Stimulated activated CD8-positive, alpha-beta memory T cell treated with anti-CD3 and anti-CD28 coated beads, Interleukin-12 subunit alpha, Interleukin-12 subunit beta, amount 100 ng/mL, for 24 hours (primary cell): ENCODE results near the gene CCDC82.

ENCODE experiments used
- DNase-seq: peaks from one replicate; pipeline ENCODE4 v3.0.0-alpha.2; 2020; ENCODE audit errors: extremely low read depth

The CCDC82 gene

DNA sequence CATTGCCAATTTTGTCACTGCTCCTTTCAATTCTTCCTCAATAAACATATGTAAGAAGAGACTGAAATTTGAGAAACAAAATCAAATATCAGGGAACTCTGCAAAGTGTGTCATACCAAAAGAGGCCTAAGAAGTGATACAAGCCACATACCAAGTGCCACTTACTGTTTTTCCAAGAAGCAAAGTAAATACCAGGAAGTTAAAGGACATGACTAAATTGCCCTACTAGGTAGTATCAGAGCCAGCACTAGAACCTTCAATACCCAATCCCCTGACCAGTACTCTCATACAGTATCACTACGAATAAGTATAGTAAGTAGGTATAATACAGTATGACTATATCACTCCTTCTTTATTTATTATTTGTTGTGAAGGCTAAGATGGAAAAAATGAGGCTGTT lies 60.3 kb downstream of the CCDC82 start:
- no peak for DNase-seq

DNA sequence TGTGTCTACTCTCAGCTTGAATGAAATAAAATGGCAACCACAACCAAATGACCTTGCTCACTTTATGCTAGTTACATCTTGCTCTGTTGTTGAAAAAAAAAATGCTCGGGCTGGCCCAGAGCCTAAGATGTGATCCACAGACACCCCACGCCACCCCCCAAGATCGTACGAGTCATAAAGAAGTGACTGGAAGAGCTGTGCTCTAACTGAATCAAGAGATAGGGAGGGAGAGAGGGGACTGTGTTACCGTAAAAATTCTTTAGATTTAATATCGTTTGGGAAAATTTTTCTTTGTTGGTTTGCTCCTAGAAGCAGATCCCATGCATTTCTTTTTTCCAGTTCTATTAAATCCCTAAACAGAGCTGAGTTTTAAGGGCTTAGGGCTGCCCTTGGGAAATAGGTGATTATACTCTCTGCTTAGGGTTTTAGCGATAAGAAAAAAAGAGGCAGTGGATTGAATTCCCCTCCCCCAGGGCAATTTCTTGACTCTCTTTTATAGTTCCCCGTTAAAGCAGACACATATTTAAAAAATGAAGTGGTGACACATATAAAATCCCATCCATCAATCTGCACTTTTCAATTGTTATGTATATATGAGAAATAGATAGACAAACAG lies 61.2 kb downstream of the CCDC82 start:
- no peak for DNase-seq

DNA sequence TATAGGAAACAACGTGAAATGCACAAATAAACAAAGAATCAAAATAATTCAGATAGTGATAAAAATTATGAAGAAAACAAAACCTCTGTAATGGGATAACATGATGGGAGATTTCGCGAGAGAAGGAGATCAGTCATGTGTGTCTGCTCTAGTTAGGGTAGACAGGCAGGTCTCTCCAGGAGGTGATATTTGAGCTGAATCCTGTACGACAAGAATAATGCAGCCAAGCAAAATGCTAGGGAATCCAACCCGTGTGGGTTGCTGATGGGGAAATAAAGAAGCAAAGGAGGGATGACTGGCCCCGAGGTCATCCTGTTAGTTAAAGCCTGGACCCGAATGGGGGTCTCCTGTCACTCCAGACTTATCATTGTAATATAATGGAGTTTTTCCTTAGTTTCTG lies 62.8 kb downstream of the CCDC82 start:
- DNase-seq = no peak

DNA sequence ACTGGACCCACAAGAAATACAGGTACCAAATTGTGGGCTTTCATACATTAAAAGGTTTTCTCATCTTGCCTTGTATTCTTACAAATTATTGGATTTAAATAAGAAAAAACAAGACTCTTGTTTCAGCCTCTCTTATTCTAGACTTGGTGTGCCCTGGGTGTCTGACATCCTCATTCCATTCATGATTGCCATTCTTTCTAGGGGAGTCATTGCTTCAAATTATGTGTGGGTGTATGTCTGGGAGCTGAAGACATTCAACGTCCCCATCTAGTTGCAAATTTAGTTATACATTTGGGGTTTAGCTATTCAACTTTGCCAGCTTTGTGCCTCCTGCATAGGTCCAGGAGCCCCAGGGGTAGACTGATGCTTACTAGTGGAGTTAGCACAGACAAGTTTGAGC lies 64.8 kb downstream of the CCDC82 start:
- DNase-seq = no peak

DNA sequence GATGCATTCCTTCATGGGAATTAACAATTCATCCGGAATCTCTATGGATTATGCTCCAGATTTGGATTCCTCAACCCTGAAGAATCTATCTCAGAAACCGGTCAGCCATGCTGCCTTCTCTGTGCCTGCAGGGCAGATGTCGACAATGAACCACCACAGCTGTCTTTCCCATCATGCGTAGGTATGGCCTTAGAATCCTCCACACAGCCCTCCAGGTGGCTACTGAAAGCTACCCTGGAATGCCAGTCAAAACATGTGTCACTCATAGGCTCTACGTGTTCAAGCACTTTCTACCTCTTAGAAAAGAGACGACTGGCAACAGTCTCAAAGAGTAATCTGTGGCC lies 66.1 kb downstream of the CCDC82 start:
- DNase-seq = no peak

DNA sequence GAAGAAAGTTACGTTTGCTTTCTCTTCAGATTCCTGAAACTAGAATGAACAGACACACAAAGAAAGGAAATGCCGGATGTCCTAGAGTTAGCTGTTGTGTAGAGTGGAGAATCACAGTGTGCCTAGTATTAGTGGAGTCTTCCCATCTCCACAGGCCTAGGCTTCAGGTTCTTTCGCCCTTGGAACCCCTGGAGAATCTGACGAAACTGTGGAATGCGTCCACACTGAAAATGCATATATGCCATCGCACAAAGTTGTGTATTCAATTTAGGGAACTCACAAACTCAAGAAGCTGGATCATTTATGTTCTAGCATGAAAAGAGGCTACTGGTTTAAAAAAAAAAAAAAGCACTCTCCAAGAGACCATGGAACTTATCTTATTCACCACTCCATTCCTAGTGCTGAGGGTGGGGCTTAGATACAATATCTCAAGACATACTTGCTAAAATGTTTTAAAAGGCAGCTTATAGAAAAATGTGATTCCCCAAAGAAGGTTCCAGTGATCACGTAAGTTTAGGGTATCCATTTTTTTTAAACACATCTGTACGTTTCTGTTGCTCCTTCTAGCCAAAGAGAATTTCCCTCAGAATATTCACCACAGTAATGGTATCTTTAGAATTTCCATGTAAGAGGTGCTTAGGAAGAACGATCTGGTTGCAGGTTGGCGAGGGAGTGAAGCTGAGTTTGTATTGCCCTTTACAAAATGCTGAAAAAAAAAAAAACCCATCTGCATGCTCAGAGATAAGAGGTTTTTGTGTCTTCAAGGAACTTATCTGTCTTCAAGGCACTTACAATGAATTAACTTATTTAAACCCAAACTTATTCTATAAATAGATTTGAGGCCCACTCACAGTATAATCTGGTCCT lies 66.7 kb downstream of the CCDC82 start:
- DNase-seq = no peak

DNA sequence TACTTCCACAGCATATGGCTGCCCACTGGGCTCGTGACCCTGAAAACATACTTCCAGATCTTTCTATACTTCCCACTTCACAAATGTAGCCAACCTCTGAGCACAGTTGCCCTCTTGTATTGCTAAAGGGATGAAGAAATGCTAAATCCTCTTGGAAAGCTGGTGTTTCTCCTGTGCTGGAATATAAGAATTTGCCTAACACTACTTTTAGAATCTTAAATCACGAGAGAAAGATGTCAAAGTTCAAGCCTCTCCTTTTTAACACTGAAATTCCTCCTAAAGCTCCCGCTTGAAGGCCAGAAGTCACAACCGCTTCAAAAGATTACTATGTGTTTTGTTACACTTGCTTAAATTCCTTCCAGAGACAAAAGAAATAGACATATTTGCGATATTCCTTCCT lies 68.6 kb downstream of the CCDC82 start:
- DNase-seq = no peak

DNA sequence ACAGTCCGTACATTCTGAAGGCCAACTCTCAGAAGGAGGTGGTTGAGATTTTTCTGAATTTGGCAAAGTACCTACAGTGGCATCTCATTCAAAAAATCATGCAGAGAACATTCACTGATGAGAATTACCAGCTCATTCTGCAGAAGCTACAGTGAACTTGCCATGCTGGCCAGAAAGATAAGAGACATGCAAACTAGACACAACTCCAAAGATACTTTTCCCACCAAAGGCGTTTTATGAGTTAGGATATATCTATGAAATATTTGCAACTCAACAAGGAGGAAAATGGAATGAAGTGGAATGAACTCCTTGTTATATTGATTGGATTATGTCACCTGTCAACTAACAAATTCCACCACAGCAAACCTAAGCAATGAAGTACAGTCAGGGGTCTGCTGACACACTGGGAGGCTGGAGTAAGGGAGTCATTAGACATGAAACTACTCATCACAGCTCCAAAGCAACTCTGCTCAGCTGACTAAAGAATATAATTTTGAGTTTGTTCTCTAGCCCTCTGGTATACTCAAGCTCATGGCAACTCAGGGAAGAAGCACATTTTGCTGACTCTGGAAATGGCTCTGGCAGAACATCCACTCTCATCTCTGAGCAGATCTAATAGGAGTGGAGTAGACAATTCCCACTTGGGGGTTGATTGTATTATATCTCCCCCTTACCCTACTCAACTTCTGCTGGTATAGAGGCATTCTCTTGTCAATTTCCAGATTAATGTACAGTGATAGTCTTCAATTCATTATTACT lies 69.6 kb downstream of the CCDC82 start:
- no peak for DNase-seq

DNA sequence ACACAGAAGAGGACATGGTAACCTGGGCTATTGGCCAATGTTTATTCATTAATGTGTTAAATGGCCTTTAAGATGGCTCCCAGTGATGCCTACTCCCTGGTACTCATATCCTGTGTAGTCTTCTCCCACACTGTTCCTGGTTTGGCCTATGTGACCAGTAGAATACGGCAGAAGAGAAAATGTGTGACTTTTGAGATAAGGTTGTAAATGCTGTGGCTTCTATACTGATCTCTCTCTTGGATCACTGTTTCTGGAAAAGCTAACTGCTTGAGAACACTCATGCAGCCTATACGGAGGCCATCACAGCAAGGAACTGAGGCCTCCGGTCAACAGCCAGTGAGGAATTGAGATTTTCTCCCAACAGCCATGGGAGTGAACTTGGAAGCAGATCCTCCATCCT lies 70.9 kb downstream of the CCDC82 start:
- no peak for DNase-seq

DNA sequence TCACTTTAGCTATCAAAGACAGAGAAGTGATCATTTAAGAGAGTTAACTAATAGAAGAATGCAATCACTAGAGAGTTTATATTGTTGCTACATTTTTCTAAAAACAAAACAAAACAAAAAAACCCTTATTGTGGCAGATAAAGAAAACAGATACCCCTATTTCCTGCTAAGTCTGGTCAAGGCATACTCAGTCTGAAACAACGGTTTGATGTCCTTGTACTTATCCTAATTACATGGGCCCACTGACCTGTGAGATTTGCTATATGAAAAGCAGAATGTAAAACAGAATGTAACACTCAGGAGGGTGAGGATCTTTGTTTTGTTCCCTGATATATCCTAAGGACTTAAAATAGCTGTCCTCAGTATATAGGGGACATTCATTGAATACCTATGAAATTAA lies 71.3 kb downstream of the CCDC82 start:
- DNase-seq = no peak

DNA sequence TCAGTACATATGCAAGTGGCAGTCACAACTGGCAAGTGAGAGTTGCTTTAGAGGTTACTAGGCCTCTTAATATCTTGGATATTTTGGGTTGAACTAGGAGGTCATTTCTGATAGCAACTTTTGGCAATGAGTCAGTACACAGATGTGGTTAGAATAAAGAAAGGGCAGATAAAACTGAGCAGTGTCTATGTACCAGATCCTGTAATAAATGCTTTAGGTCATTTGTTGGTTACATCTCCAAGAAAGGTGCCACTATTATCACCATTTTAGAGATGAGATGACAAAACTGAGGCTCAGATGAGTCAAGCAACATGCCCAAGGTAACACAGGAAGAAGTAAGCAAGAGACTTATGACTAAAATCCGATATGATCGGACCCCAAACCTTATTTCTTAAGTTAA lies 71.7 kb downstream of the CCDC82 start:
- DNase-seq = no peak

DNA sequence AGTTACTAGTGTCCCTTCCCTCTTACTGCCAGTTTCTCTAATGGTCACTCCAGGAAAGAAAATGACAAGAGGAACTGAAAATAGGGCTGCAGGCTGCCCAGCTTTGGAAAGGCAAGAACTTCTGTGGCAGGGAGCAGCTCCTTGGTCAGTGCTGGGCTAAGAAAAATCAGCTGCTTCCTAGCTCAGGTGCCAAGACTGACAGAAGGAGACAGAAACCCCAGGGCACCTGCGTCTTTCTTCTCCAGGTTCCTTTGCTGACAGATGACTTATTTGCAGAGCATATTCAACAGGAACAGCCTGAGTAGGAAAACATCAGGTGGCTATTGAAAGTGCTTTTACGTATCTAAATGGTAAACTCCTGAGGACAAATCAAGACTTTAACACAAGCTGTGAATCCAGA lies 72.1 kb downstream of the CCDC82 start:
- no peak for DNase-seq

DNA sequence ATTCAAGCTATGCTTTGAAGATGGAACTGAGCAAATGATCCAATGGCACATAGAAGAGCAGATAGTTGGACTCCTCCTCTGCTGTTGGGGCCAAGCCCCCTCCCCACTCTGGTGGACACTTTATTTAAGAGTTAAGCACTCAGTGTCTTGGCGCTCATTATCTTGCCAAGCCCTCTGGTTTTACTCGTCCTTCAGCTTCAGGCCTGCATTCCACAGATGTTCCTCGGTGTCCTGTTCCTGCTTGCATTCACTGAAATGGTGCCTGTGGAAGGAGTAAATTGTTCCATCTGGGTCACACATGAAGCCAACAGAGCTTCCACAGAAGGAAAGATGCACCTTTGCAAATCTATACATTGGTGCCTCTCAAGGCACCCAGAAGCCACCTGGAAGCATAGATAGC lies 72.8 kb downstream of the CCDC82 start:
- DNase-seq = no peak

DNA sequence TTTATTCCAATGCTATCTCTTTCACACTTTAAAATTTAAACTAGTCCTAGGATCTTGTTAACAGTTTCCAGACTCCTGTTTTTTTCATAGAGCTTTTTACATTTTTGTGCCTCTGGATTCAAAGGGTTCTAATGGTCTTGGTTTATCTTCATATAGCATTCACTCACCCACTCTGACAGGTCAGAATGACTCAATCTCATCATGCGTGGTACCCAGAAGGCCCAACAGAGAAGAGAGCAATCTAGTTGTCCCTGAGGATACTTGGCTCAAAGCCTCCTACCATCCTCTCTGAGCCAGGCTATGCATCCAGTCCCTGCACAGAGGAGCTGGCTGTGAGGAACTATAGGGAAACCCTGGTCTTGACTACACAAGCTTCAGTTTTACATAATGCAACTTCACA lies 74.2 kb downstream of the CCDC82 start:
- no peak for DNase-seq

DNA sequence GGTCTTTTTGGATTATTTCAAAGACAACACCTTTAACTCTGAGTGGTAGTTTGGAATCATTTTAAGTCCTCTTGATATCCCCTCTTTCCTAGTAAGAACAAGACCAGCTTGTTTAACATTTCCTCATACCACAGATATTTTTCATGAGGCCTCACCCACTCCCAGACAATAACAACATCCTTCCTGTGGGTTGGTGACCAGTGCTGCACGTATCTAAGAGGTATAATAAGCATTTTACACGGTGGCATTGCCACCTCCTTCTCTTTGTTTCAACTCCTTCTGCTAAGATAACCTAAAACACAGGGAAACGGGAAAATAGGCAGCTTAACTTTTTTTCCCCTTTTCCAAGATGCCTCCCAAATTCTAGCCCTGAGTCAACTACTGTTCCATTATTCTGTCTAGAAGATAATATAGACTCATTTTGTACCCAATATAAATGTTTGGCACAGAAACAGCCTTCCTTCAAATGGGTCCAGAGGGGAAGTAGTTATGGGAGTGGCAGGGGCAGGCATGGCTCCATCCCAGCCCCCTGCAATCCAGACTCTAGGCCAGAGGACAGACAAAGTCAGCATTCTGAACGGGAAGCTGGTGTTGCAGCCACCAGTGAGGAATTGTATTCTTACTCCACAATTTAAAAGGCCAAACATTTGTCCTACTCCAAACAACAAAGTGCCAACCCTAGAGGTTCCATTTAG lies 75.2 kb downstream of the CCDC82 start:
- DNase-seq = no peak

DNA sequence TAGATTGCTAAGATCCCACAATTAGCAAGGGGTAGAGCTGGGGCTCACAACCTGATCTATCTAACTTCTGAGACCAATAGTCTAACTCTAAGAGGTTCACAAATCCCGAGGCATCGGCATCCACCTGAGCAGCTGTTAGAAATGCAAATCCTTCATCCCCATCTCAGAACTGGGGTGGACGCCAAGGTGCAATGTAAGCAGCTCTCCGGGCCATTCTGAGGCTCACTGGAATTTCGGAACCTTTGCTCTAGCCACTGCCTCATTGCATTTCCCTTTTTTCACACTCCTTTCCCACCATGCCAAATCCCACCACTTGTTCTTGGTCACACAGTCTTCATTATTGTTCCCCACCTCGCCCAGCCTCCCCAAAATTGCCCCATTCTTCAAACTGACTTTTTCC lies 76.5 kb downstream of the CCDC82 start:
- DNase-seq = no peak

DNA sequence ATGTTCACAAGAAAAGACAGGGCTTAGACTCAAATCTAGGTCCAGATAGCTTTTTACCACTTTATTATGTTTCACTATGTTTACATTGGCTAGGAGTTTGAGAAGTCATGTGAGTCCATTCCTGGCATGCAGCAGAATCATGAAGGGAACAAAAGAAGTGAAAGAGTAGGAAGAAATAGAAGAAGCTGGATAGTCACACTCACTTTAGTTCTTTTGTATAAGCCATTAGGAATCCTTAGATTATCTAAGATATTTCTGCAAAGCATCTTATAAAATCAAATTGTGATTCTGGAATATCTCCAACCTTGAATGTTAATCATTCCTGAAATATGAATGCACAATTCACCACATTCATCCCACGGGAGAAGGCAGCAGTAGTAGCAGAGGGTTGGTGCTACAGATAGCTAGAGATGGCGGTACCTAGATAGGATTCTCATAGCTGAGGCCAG lies 78.6 kb downstream of the CCDC82 start:
- DNase-seq = no peak

DNA sequence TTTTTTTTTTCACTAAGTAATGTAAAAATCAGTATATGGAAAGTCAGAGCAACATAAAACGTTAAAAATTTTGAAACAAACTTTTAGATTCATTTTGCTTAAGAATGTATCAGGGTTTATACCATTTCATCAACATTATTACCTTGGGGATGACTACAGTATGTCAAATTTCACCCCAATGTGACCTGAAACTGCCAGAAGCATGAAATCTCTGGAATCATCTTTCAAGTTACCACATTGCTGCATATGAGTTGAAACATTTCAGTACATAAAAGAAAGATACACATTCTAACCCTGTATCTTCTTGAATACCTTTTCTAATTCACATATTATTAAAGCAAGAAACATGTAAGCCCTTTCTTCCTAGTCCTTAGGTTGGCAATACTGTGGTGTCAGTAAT lies 79.5 kb downstream of the CCDC82 start:
- no peak for DNase-seq

DNA sequence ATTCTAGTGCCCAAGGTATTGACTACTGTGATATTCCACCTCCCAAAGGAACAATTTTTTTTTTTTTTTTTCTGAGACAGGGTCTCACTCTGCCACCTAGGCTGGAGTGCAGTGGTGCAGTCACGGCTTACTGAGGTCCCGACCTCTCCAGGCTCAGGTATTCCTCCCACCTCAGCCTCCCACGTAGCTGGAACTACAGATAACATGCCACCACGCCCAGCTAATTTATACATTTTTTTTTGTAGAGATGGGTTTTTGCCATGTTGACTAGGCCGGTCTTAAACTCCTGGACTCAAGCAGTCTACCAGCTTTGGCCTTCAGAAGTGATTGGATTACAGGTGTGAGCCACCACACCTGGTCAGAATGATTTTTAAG lies 80.1 kb downstream of the CCDC82 start:
- DNase-seq = no peak

DNA sequence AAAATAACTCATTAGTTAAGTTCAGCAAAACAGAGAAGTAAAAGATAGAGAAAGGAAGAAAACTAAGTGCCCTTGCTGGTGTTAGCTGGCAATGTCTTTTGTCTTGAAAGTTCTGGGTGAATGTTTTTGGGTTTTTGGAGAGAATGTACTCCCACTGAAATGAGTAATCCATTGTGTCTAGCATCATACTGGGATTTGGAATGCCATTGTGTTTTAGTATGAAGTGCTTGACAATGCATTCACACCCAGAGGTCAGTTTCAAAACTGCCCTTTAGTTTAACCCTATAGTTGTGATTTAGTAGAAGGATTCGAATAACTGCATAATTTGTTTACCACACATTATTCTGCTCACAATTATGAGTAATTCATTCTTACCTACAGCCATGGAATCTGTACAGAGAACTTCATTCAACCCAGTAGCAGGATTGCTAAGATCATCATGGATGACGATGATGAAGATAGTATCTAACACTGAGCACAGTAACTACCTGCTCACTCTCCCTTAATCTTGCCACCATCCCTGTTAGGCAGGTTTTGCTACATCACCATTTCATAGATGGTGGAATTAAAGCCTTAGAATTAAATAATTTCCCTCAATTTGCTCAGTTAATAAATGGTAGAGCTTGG lies 80.6 kb downstream of the CCDC82 start:
- no peak for DNase-seq

DNA sequence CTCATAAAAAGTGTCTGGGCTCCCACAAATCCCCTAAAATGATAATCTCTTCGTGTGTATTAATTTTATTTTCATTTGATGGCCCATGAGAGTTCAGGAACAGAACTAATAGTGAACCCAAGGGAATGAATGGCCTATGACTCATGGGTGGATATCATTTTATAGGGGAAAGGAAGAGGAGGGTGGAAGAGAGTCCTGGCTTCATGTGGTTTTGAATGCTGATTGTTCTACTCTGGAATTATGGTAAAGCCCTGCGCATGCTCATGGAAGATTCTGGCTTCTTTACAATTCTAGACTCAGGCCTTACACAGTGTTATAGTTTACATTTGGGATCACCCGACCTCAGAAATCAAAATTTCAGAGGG lies 82.0 kb downstream of the CCDC82 start:
- DNase-seq = no peak
